ENCODE results near the gene IPCEF1. TPM values are rescaled to one million over a fixed set of nuclear protein-coding genes. Genes with fewer than 3 reads are reported as not detected.
"Not testable (repeated sequence)": the region's sequence is repeated elsewhere in the genome, so short reads cannot be mapped to it uniquely, and the experiment has no call there.

The IPCEF1 gene
- total and polyA plus RNA-seq, 8 donors: 2.4 to 6.9 (median 5.4) TPM

DNA sequence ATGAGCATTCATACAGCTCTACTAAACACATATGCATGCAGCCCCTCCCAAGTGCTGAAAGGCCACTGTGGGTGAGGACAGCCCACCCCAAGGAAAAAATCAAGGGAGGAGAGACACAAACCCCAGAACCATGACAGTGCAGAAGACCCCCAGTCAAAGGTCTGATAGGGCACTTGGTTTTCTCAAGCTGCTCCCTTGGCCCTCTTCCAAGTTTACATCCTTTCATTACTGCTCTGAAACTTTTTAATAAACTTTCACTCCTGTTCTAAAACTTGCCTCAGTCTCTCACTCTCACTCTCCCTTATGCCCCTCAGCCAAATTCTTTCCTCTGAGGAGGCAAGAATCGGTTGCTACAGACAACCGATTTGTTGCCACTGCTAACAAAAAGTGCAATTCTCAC lies 24.9 kb downstream of the IPCEF1 start:
- peaks cover 0 to 2% of the 10 kb centered on the region in 2 donors for H3K4me1 ChIP-seq
- H3K9me3 ChIP-seq: no peaks in the 10 kb centered on the region
- H3K4me3 ChIP-seq: no peak overlapping the region
- no peak for TF ChIP-seq CTCF (IDR thresholded peaks at IDR 0.05)
- H3K27me3 ChIP-seq: no peaks in the 10 kb centered on the region
- ATAC-seq (no peak), DNase-seq (no peak)
- H3K27ac ChIP-seq: no peak overlapping the region
- intact Hi-C loops (cut with DNase I): no loop called here
- no peaks in the 10 kb centered on the region for H3K36me3 ChIP-seq

GRCh38 chr6:154329350-154330170 lies 27.0 kb downstream of the IPCEF1 start:
- no peak for DNase-seq

DNA sequence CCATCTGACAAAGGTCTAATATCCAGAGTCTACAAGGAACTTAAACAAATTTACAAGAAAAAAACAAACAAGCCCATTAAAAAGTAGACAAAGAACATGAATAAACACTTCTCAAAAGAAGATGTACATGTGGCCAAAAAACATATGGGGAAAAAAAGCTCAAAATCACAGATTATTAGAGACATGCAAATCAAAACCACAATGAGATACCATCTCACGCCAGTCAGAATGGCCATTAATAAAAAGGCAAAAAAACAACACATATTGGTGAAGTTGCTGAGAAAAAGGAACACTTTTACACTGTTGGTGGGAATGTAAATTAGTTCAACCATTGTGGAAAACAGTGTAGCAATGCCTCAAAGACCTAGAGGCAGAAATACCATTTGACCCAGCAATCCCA lies 29.3 kb downstream of the IPCEF1 start:
- not testable (repeated sequence) for H3K36me3 ChIP-seq

More at GRCh38 chr6:154329350-154330170, 27.0 kb downstream of the IPCEF1 start:
- H3K27ac ChIP-seq: no peak overlapping the region
- intact Hi-C loops (cut with DNase I): no loop called here
- no peak overlapping the region for H3K4me3 ChIP-seq
- no peak for TF ChIP-seq CTCF (IDR thresholded peaks at IDR 0.05)
- no peak for ATAC-seq
- no peaks in the 10 kb centered on the region for H3K9me3 ChIP-seq
- H3K36me3 ChIP-seq: no peaks in the 10 kb centered on the region
- H3K27me3 ChIP-seq: no peaks in the 10 kb centered on the region
- H3K4me1 ChIP-seq: no peaks in the 10 kb centered on the region

DNA sequence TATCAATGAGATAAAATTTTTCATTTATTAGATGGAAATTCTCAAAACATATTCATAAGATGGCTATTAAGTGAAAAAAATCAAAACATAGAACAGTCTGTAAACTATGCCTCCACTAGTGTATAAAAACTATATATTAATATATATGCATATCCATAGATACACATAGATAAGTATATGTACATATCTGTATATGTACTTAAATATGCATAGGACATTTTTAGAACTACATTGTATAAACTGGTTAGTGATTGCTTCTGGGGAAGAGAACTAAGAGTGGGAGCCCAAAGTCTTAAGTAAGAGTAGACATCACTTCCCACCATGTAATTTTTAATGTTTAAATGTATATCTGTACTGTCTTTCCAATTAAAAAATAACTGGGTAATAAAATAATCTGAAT lies 31.5 kb downstream of the IPCEF1 start:
- Histone ChIP-seq H3K4me3 (no peak overlapping the region), H3K4me1 (no peaks in the 10 kb centered on the region), H3K27me3 (no peaks in the 10 kb centered on the region), H3K9me3 (no peaks in the 10 kb centered on the region), H3K36me3 (no peaks in the 10 kb centered on the region), H3K27ac (no peak overlapping the region)
- ATAC-seq (no peak), DNase-seq (no peak)
- TF ChIP-seq CTCF (IDR thresholded peaks at IDR 0.05): no peak
- intact Hi-C loops (cut with DNase I): no loop called here

More for the DNA sequence above, 29.3 kb downstream of the IPCEF1 start:
- H3K27me3 ChIP-seq; intact Hi-C loops (cut with DNase I); ATAC-seq; H3K4me1 ChIP-seq; H3K4me3 ChIP-seq; H3K27ac ChIP-seq; H3K9me3 ChIP-seq; DNase-seq: not testable (repeated sequence)

- no peak for TF ChIP-seq CTCF (IDR thresholded peaks at IDR 0.05)
- H3K36me3 ChIP-seq: no peaks in the 10 kb centered on the region
- DNase-seq (no peak), ATAC-seq (no peak)
- intact Hi-C loops (cut with DNase I): no loop called here
- no peaks in the 10 kb centered on the region for H3K9me3 ChIP-seq
- peaks cover 0 to 5% of the 10 kb centered on the region in 2 donors for H3K4me1 ChIP-seq
- H3K27me3 ChIP-seq: no peaks in the 10 kb centered on the region
- H3K27ac ChIP-seq: no peak overlapping the region
- H3K4me3 ChIP-seq: no peak overlapping the region
Measured at GRCh38 chr6:154320181-154320580, 36.4 kb downstream of the IPCEF1 start.
